GM12874 (cell line): ENCODE data around the gene ZGLP1.

Source experiments
- TF ChIP-seq, protein P1 (sequence below): IDR thresholded peaks from 2 replicates; pipeline ENCODE4 v1.5.1; 2011; ENCODE audit warnings: low read depth, mild to moderate bottlenecking, control low read depth, low read length, moderate library complexity; ENCODE audit not compliant: insufficient read depth

ZGLP1 gene

DNA sequence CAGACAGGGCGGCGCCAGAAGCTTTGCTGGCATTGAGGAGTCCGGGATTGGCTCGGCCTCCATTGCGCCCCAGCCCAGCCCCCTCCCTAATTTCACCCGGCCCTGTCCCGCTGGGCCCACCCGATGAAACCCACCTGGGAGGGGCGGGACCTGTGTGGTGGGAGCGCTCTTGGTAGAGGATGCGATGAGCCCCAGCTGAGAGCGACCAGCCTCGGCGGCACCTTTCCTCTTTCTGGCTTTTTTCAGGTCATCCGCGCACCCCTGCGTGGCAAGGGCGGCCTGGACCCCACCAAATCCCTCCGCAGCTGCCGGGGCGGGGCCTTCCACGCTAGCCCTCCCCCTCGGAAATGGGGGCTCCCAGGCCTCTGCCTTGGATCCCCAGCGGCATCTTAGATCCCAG lies at the start of gene ZGLP1:
TSS of gene ZGLP1 (minus strand) at position 393 of the 400 bp plus-strand sequence.
- TF ChIP-seq, protein P1, sequence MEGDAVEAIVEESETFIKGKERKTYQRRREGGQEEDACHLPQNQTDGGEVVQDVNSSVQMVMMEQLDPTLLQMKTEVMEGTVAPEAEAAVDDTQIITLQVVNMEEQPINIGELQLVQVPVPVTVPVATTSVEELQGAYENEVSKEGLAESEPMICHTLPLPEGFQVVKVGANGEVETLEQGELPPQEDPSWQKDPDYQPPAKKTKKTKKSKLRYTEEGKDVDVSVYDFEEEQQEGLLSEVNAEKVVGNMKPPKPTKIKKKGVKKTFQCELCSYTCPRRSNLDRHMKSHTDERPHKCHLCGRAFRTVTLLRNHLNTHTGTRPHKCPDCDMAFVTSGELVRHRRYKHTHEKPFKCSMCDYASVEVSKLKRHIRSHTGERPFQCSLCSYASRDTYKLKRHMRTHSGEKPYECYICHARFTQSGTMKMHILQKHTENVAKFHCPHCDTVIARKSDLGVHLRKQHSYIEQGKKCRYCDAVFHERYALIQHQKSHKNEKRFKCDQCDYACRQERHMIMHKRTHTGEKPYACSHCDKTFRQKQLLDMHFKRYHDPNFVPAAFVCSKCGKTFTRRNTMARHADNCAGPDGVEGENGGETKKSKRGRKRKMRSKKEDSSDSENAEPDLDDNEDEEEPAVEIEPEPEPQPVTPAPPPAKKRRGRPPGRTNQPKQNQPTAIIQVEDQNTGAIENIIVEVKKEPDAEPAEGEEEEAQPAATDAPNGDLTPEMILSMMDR, result no peak

DNA sequence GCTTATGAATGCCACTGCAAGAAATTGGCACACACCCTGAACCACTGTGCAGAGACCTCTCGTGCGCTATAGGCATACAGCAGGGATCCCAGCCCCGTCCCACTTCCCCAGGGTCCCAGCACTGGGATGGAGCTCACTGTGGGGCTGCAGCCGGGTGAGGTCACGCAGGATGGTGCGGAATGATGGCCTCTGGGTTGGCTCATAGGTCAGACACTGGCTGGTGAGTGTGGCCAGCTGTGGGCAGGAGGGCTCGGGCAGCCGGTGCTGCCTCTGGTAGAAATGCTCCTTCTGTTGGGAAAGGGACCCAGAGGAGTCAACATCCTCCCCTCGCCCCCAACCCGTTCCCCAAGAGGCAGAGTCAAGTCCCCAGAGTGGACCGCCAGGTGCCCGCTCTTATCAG lies 46.8 kb upstream of the ZGLP1 start:
- TF ChIP-seq, protein P1, result no peak

DNA sequence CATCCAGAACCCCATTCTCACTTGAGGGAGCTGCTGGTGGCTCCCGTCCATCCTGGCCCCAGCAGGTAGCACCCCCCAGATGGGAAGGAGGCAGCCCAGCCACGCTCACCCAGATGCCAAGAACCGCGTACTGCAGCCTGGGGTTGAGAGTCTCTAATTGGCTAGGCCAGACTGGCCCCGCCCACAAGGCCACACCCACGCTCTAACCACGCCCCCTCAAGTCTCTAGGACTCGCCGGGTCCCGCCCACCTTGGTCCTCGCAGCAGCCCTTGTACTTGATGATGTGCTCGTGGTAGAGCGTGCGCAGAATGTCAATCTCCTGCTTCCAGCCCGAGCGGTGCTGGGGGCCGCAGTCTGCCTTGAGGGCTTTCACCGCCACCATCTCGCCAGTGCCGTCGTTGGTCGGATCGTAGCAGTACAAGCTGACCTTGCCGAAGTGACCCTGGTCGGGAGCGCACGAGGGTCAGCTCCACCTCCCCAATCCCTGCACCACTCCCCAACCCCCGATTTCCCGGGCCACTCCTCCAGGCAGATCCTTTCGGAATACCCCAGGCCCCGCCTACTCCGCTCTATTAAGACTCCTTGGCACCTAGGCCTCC lies 44.3 kb upstream of the ZGLP1 start:
- TF ChIP-seq, protein P1, result no peak

DNA sequence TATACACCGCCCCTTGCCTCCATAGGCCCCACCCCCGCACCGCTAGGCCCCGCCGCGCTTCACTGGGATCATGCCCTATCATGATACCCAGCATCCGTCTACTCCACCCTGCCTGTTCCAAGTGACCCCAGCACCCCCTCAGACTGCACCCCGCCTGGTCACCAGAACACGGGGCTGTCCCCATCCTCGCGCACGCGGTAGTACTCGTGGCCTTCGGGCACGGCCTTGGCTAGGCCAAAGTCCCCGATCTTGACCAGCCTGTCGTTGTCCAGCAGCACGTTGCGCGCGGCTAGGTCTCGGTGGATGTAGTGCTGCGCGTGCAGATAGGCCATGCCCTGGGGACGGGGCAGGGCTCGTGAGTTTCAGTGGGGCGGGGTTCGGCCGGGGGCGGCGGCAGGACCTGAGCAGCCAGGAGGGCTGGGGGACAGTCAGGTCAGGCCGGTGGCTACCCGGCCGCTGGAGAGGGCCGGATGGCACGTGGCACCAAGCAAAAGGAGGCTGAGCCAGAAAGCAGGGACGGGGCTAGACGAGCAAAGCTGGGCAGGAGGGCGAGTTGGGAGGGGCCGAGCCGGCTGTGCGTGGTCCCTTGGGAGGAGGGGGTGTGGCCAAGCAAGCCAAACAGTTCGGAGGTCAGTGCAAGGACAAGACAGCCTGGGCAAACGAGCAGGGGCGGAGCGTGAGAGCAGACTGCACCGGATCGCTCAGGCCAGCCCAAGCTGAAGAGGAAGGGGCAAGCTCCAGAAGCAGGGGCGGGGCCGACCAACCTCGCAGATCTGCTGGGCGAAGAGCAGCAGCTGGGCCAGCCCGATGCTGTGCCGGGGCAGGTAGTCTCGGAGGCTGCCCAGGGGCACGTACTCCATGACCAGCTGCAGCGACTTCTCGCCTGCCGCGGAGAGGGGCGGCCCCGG lies 43.4 kb upstream of the ZGLP1 start:
- TF ChIP-seq, protein P1, result no peak

DNA sequence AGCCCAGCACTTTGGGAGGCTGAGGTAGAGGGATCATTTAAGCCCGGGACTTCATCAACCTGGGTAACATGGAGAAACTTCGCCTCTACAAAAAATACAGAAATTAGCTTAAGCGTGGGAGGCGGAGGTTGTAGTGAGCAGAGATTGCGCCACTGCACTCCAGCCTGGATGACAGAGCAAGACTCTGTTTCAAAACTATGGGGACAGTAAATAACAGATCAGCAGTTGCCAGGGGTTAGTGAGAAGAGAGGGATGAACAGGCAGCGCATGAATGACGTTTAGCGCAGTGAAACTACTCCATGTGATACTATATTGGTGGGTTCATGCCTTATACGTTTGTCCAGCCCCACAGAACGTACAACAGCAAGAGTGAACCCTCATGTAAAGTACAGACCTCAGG lies 36.9 kb upstream of the ZGLP1 start:
- TF ChIP-seq, protein P1, result no peak

DNA sequence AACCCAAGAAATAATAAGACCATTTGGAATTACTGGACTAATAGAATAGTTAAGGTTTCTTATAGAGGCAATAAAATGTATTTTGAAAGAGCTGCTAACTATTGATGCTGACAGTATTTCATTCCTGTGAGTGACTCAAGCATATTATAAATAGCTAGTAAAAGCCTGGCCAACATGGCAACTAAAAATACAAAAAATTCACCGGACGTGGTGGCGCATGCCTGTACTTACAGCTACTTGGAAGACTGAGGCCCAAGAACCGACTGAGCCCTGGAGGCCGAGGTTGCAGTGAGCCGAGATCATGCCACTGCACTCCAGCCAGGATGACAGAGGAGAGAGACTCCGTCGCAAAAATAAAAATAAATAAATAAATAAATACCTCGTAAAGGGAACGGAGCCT lies 35.2 kb upstream of the ZGLP1 start:
- TF ChIP-seq, protein P1, result no peak

DNA sequence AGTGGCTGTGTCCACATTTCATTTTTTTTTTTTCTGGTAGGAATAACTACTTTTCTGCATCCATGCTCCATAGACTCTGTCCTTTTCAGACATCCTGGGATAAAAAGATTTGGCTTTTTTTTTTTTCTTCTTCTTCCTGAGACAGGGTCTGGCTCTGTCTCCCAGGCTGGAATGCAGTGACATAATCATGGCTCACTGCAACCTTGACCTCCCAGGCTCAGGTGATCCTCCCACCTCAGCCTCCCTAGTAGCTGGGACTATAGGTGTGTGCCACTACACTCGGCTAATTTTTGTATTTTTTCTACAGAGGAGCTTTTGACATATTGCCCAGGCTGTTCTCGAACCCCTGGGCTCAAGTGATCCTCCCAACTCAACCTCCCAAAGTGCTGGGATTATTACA lies 33.9 kb upstream of the ZGLP1 start:
- TF ChIP-seq, protein P1, result no peak
